ENCODE measurements around the gene SF3A2.

GRCh38 chr19:2269244-2270156, 32.9 kb downstream of the SF3A2 start:
- TF ChIP-seq YY1 (IDR thresholded peaks at IDR 0.05; ENCODE audit: insufficient read depth, insufficient read length) (peak; percentile 89), ZNF274 (IDR thresholded peaks at IDR 0.05; ENCODE audit: low read depth, low read length) (no peak), SUZ12 (IDR thresholded peaks at IDR 0.05; ENCODE audit: extremely low read depth, insufficient read depth, insufficient read length) (no peak)
